Naive thymus-derived CD8-positive, alpha-beta T cell (primary cell): ENCODE measurements around the gene TMEM9. TPM values are rescaled to one million over a fixed set of nuclear protein-coding genes. Genes with fewer than 3 reads are reported as not detected.

ENCODE experiments used
- ATAC-seq, 2 donors: fragments of 150-1000 bp; cut with Tn5 transposase in 1 of 2; sonication (Bioruptor Pico), chemical (Tn5 transposase) in 1 of 2; 1 replicate in 1 of 2; 2 replicates in 1 of 2; pipeline ENCODE4 v1.10.0; 2021; ENCODE audit warnings: mild to moderate bottlenecking in 2 of 2, moderate library complexity in 2 of 2
- POLR2A ChIA-PET: fragments of 350-600 bp; sonication (Branson Sonifier 250); formaldehyde crosslinking; loops from one replicate; lab custom pipeline; 2021; ENCODE audit warnings: antibody characterized with exemption; lab: Charles Lee
- DNase-seq, 10 donors: peaks; one replicate each; pipeline versions ENCODE4 v3.0.0 to v3.0.0-alpha.2; 2020 to 2022
- H3K27ac Mint-ChIP-seq, 10 donors: one replicate each; pipeline ENCODE4 v1.8.0; 2020 to 2022; ENCODE audit warnings: mild to moderate bottlenecking in 10 of 10, mixed read lengths in 10 of 10, moderate library complexity in 4 of 10, inconsistent platforms in 1 of 10
- H3K27me3 Mint-ChIP-seq, 5 donors: one replicate each; pipeline ENCODE4 v1.8.0; 2021 to 2022; ENCODE audit warnings: mixed read lengths in 5 of 5
- H3K36me3 Mint-ChIP-seq, 3 donors: one replicate each; pipeline ENCODE4 v1.8.0; 2020 to 2022; ENCODE audit warnings: mixed read lengths in 3 of 3, mild to moderate bottlenecking in 2 of 3, inconsistent platforms in 1 of 3
- H3K4me1 Mint-ChIP-seq, 4 donors: one replicate each; pipeline ENCODE4 v1.8.0; 2021 to 2022; ENCODE audit warnings: mixed read lengths in 4 of 4
- H3K4me3 Mint-ChIP-seq, 10 donors: one replicate each; pipeline ENCODE4 v1.8.0; 2020 to 2022; ENCODE audit warnings: mild to moderate bottlenecking in 10 of 10, mixed read lengths in 10 of 10, moderate library complexity in 6 of 10, inconsistent platforms in 1 of 10
- H3K9me3 Mint-ChIP-seq, 9 donors: one replicate each; pipeline ENCODE4 v1.8.0; 2020 to 2022; ENCODE audit warnings: mixed read lengths in 9 of 9, mild to moderate bottlenecking in 3 of 9, inconsistent platforms in 1 of 9, moderate library complexity in 1 of 9
- polyA plus RNA-seq, 3 donors: library from polyadenylated mRNA; unstranded; fragments of 300-500 nt; fragmentation: Illumina TruSeq; gene quantifications; one replicate each; pipeline ENCODE4 v1.2.3, GENCODE V29; 2021
- total RNA-seq, 8 experiments: library from RNA in 2 of 8; stranded (reverse) in 2 of 8; gene quantifications; one replicate each; pipeline ENCODE4 v1.2.3 and lab custom pipeline; 2021 to 2026

TMEM9 gene
- total and polyA plus RNA-seq, 5 experiments from 2014 or later = 23.7 to 43.2 (median 30.6) TPM

DNA sequence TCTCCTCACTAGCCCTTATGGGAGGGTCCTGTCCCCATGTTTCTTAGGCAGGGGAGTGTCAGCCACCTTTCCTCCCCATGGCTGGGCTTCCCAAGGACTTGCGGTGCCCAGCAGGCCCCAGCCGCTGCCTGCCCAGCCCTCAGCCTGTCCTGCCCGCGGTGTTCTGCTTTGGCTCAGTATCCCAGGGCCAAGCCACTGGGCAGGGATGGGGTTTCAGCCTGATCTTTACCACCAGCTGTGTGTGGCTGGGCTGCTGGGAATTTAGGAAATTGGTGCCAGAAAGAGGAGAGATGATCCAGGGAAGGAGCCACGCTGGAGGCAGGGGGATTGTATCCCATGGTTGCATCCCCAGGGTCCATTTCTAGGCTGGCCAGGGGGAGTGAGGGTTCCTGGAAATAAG is 29.5 kb upstream of the TMEM9 start:
- Mint-ChIP-seq H3K4me3 (no peak overlapping the region), H3K9me3 (peaks cover 0 to 12% (median 6%) of the 10 kb centered on the region in 9 donors), H3K27ac (peak overlapping the region in 1 of 10 donors; percentile 26), H3K4me1 (no peaks in the 10 kb centered on the region), H3K36me3 (peaks cover 0 to 7% (median under 1%) of the 10 kb centered on the region in 3 donors), H3K27me3 (peaks cover 15 to 35% (median 26%) of the 10 kb centered on the region in 5 donors)
- ATAC-seq (no peak), DNase-seq (no peak)
- POLR2A ChIA-PET = no interaction called here

DNA sequence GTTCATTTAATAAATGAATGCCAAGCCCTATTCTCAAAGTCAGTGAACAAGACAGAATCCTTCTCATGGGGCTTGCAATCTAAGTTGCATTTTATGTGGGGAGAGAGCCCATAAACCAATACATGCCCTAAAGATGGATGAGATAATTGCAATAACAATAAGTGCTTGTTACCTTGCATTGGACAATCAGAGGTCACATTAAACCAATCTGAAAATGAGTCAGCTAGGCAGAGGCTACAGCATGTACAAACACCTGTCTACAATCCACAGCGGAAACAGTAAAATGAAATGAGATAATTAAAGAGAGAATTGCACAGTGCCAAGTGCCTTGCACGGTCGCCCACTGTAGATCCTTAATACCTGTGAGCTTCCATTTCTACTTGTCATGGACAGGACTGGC is 28.9 kb upstream of the TMEM9 start:
- ATAC-seq (no peak), DNase-seq (no peak)
- Mint-ChIP-seq H3K4me1 (no peaks in the 10 kb centered on the region), H3K27ac (no peak overlapping the region), H3K36me3 (peaks cover 0 to 10% (median 5%) of the 10 kb centered on the region in 3 donors), H3K4me3 (no peak overlapping the region), H3K27me3 (peaks cover 19 to 40% (median 26%) of the 10 kb centered on the region in 5 donors), H3K9me3 (peaks cover 0 to 15% (median 10%) of the 10 kb centered on the region in 9 donors)
- POLR2A ChIA-PET = no interaction called here

DNA sequence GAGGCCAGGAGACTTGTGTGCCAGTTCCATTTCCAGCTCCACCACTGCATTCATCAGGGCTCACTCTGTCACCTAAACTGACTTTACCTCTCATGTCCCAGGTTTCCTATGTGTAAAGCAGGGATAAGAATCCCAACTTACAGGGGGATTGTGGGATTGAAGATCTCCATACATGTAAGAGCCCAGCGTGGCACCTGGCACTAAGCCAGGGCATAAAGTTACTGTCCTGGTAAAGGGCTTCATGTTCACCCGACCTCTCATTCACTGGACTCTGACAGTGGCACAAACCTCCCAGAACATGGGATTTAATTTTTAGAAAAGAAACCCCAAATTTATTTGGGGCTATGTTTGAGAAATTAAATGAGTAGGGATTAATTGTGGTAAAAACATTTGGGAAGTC is 27.5 kb upstream of the TMEM9 start:
- POLR2A ChIA-PET = no interaction called here
- Mint-ChIP-seq H3K27me3 (peaks cover 26 to 55% (median 34%) of the 10 kb centered on the region in 5 donors), H3K9me3 (peaks cover 0 to 20% (median 10%) of the 10 kb centered on the region in 9 donors), H3K4me1 (no peaks in the 10 kb centered on the region), H3K36me3 (peaks cover 0 to 16% (median 5%) of the 10 kb centered on the region in 3 donors), H3K27ac (no peak overlapping the region), H3K4me3 (peak overlapping the region in 1 of 10 donors; percentile 5)
- ATAC-seq = no peak
- DNase-seq = no peak

DNA sequence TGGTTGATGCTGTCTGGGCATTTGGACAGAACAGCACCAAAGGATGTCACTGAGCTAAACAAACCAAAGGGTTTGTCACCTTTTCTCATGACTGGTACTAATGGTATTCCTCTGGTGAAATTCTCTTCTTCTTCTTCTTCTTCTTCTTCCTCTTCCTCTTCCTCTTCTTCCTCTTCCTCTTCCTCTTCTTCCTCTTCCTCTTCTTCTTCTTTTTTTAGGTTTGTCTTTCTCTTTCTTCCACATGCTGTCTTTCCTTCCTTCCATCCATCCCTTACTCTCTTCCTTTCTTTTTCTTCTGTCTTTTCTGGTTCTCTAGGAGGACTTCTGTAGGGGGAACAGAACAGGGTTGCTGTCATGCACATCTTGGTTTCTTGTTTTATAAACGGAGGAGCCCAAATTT is 27.0 kb upstream of the TMEM9 start:
- peak overlapping the region in 1 of 10 donors; percentile 5 for H3K4me3 Mint-ChIP-seq
- peaks cover 26 to 57% (median 36%) of the 10 kb centered on the region in 5 donors for H3K27me3 Mint-ChIP-seq
- H3K4me1 Mint-ChIP-seq = no peaks in the 10 kb centered on the region
- POLR2A ChIA-PET = no interaction called here
- no peak for DNase-seq
- H3K27ac Mint-ChIP-seq = no peak overlapping the region
- H3K36me3 Mint-ChIP-seq = peaks cover 0 to 16% (median 5%) of the 10 kb centered on the region in 3 donors
- ATAC-seq = no peak
- peaks cover 0 to 20% (median 10%) of the 10 kb centered on the region in 9 donors for H3K9me3 Mint-ChIP-seq

DNA sequence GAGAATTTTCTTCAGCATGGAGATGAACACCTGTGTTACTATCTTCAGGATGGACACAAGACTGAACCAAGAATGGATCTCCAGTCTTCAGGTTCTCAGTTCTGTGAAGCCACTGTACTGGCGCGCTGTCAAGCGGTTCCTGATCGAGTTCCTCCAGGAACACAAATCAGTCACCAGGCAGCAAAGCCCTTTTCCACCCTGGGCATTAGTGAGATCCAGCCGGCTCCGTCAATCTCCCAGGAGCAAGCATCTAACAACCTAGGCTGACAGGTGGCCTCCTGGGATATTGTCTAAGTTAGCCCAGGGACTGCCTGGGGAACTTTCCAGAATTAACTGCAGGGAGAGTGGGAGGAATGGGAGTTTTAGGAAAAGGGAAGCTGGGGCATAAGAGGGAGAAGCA is 26.6 kb upstream of the TMEM9 start:
- H3K36me3 Mint-ChIP-seq = peaks cover 0 to 16% (median 5%) of the 10 kb centered on the region in 3 donors
- POLR2A ChIA-PET = no interaction called here
- H3K4me3 Mint-ChIP-seq = no peak overlapping the region
- H3K27me3 Mint-ChIP-seq = peaks cover 26 to 57% (median 36%) of the 10 kb centered on the region in 5 donors
- ATAC-seq (no peak), DNase-seq (no peak)
- no peaks in the 10 kb centered on the region for H3K4me1 Mint-ChIP-seq
- peaks cover 0 to 20% (median 10%) of the 10 kb centered on the region in 9 donors for H3K9me3 Mint-ChIP-seq
- no peak overlapping the region for H3K27ac Mint-ChIP-seq

DNA sequence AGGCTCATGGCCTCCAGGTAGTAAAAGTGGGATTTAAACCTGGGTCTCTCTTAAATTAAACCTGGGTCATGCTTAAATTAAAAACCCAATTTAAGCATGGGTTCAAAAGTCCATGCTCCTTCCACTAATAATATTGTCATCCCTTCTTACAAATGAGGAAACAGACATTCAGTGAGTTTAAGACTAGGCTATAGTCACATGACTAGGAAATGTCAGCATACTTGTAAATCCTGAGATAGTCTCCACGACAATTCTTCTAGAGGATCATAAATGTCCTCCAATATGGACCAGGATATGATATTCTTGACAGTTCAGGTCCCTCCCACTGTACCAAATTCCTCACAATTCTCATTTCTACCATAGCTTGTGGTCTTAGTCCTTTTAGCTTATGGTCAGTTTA is 25.9 kb upstream of the TMEM9 start:
- Mint-ChIP-seq H3K4me3 (no peak overlapping the region), H3K9me3 (peaks cover 0 to 20% (median 10%) of the 10 kb centered on the region in 9 donors), H3K27ac (peak overlapping the region in 1 of 10 donors; percentile 51), H3K4me1 (no peaks in the 10 kb centered on the region), H3K36me3 (peaks cover 0 to 16% (median 5%) of the 10 kb centered on the region in 3 donors), H3K27me3 (peaks cover 26 to 57% (median 36%) of the 10 kb centered on the region in 5 donors)
- POLR2A ChIA-PET = no interaction called here
- DNase-seq = no peak
- ATAC-seq = no peak

DNA sequence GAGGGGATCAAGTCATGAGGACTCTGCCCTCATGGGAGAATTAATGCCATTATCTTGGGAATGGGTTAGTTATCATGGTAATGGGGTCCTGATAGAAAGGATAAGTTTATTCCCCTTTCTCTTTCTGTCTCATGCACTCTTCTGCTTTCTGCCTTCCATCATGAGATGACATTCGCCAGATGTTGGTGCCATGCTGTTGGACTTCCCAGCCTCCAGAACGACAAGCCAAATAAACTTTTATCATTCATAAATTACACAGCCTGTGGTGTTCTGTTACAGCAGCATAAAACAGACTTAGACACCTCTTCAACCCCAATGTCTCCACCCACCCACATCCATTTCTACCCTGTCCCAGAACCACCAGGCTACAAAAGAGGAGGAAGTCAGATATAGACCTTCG is 24.4 kb upstream of the TMEM9 start:
- no peak overlapping the region for H3K4me3 Mint-ChIP-seq
- peaks cover 28 to 57% (median 34%) of the 10 kb centered on the region in 5 donors for H3K27me3 Mint-ChIP-seq
- peaks cover 0 to 20% (median 10%) of the 10 kb centered on the region in 9 donors for H3K9me3 Mint-ChIP-seq
- no peaks in the 10 kb centered on the region for H3K4me1 Mint-ChIP-seq
- no peak for ATAC-seq
- H3K36me3 Mint-ChIP-seq = peaks cover 0 to 16% (median 5%) of the 10 kb centered on the region in 3 donors
- POLR2A ChIA-PET = no interaction called here
- peak overlapping the region in 1 of 10 donors; percentile 19 for H3K27ac Mint-ChIP-seq
- DNase-seq = no peak

DNA sequence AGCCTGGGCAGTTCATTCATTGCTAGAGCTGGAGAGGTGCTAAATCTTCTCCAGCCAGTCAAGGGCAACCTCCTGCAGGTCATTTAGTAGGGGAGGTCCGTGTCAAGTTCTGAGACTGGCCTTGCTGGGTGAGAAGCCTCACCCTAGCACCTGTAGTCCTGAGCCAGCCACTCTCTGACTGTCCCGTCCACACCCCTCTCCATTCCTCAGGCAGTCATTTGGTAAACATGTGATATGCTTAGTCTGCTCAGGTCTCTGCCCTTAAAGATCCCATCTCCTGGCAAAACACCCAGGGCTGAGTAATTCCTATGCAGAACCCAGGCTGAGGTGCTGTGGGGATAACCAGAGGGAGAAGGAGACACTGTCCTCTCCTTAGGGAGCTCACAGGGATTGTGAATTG is 22.7 kb upstream of the TMEM9 start:
- ATAC-seq (no peak), DNase-seq (no peak)
- POLR2A ChIA-PET = no interaction called here
- Mint-ChIP-seq H3K27me3 (peaks cover 23 to 48% (median 32%) of the 10 kb centered on the region in 5 donors), H3K9me3 (peaks cover 0 to 20% (median 10%) of the 10 kb centered on the region in 9 donors), H3K4me1 (peaks cover 0 to under 1% (median 0%) of the 10 kb centered on the region in 4 donors), H3K27ac (no peak overlapping the region), H3K36me3 (peaks cover 0 to 16% (median 5%) of the 10 kb centered on the region in 3 donors), H3K4me3 (no peak overlapping the region)

DNA sequence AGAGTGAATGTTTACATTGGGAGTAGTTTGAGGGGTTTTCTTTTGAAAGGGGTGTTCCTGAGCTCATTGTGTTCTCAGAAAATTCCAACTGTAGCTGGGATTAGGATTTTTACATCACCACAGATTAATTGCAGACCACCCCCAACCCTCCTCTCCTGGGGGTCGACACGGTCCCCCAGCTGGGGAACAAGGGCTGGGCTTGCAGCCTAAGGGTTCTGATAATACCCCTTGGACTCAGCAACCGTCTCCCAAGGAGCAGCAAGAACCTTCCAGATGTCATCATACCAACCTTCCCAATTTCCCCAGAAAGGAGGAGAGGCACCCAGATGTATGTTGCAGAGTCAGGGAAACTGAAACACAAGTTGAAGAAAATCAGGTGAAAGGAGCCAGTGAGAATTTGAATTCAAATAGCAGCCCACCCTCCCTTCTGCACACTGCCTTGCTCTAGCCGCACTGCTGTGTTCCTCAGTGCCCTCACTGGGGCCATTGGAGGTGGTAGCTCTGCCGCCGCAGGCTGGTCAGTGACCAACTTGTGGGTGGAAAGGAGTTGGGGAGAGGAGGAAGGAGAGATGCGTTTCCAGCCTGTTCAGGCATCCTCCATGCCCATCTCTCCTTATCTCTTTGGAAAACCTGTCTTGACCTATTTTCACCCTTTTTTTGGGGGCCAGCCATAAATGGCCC is 21.7 kb upstream of the TMEM9 start:
- peaks cover 23 to 39% (median 29%) of the 10 kb centered on the region in 5 donors for H3K27me3 Mint-ChIP-seq
- no peak overlapping the region for H3K4me3 Mint-ChIP-seq
- ATAC-seq (no peak), DNase-seq (no peak)
- H3K4me1 Mint-ChIP-seq = peaks cover 5 to 10% (median 7%) of the 10 kb centered on the region in 4 donors
- no peak overlapping the region for H3K27ac Mint-ChIP-seq
- peaks cover 0 to 16% (median 5%) of the 10 kb centered on the region in 3 donors for H3K36me3 Mint-ChIP-seq
- H3K9me3 Mint-ChIP-seq = peaks cover 0 to 20% (median 10%) of the 10 kb centered on the region in 9 donors
- POLR2A ChIA-PET = interaction anchor here (0.6 kb wide), 1 partner anchor 807 kb away, joined by 4 read pairs; the partner anchor contains the start of gene RNPEP

DNA sequence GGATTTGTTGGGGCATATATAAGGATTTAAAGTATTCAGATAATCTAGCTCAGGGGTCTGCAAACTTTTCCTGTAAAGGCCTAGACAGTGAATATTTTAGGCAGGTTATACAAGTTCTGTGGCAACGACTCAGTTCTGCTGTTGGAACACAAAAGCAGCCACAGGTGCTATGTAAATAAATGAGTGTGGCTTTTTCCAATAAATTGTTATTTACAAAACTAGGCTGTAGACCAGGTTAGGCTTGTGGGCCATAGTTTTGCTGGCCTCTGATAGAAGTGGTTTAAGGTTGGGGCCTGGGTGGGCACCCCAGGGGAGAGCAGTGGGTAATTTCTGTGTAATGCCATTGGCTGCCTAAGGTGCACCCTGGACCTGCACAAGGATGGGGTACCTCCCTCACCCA is 19.5 kb upstream of the TMEM9 start:
- POLR2A ChIA-PET = no interaction called here
- Mint-ChIP-seq H3K9me3 (peaks cover 0 to 8% (median 3%) of the 10 kb centered on the region in 9 donors), H3K27ac (no peak overlapping the region), H3K36me3 (peaks cover 0 to 9% (median 5%) of the 10 kb centered on the region in 3 donors), H3K4me3 (no peak overlapping the region), H3K4me1 (peaks cover 5 to 19% (median 15%) of the 10 kb centered on the region in 4 donors), H3K27me3 (peaks cover 12 to 27% (median 20%) of the 10 kb centered on the region in 5 donors)
- DNase-seq = no peak
- ATAC-seq = no peak

DNA sequence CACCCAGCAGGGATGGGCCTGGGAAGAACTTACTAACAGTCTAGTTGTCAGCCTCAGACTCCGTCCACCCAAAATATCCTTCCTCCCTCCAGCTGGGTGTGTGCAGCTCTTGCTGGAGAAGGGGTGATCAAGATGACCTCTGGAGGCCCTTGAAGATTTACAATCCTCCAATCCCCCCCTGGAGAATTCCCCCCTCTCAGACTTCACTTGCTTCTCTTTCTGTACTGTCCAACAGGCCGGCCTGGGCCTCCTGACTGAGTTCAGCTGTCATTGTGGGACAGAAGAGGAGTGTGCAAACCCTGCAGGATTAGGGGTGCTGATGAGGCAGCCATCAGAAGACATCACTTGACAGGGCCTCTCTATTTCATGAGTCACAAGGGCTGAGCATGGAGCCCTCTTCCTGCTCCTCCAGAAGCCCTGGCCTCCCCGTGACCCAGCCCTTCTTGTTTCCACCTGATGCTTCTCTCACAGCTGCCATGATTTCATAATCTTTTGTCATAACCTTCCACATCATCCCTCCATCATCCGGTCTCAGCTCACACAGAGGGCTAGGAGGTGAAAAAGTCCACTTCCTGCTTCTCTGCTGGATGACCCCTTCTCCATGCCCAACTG is 18.8 kb upstream of the TMEM9 start:
- DNase-seq = no peak
- H3K27me3 Mint-ChIP-seq = peaks cover 9 to 27% (median 16%) of the 10 kb centered on the region in 5 donors
- peaks cover 0 to 6% (median 0%) of the 10 kb centered on the region in 3 donors for H3K36me3 Mint-ChIP-seq
- POLR2A ChIA-PET = no interaction called here
- no peak for ATAC-seq
- H3K4me1 Mint-ChIP-seq = peaks cover 5 to 19% (median 15%) of the 10 kb centered on the region in 4 donors
- H3K9me3 Mint-ChIP-seq = peaks cover 0 to 4% (median 0%) of the 10 kb centered on the region in 9 donors
- H3K4me3 Mint-ChIP-seq = peak overlapping the region in 3 of 10 donors; percentile 18 to 46 (median 42)
- peak overlapping the region in 1 of 10 donors; percentile 56 for H3K27ac Mint-ChIP-seq

DNA sequence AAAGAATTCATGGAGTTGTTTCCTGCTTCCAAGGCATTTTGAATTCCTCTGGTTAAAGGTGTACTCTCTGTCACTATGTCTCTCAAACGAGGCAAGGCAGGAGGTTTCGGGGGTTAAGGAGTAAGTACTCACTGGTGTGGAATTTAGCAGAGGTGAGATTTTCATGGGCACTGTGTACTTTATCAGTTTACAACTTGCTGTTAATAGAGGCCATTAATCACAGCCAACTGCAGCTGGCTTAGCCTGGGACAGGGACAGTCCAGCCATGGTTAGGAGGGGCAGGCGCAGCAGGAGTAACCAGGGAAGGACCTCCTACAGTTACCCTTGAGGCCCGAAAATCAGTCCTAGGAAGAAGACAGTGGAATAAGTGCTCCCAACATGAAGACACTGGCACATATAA is 18.1 kb upstream of the TMEM9 start:
- POLR2A ChIA-PET = interaction anchor here (1.3 kb wide), 1 partner anchor 58 kb away, joined by 3 read pairs; no protein-coding TSS in a partner anchor
- ATAC-seq (no peak), DNase-seq (no peak)
- Mint-ChIP-seq H3K4me3 (peak overlapping the region in 6 of 10 donors; percentile 41 to 88 (median 86)), H3K27ac (no peak overlapping the region), H3K4me1 (peaks cover 5 to 19% (median 15%) of the 10 kb centered on the region in 4 donors), H3K36me3 (peaks cover 0 to under 1% (median 0%) of the 10 kb centered on the region in 3 donors), H3K27me3 (peaks cover 5 to 22% (median 9%) of the 10 kb centered on the region in 5 donors), H3K9me3 (no peaks in the 10 kb centered on the region)
